ENCODE measurements around the gene GPR139.

The GPR139 gene

GRCh38 chr16:20040011-20040410 is 33.7 kb downstream of the GPR139 start:
- no peaks in the 10 kb centered on the region for H3K9me3 ChIP-seq (ENCODE audit: control insufficient read depth, low read length)
- no peak overlapping the region for H3K9ac ChIP-seq
- H3K79me2 ChIP-seq: no peaks in the 10 kb centered on the region
- H3K27ac ChIP-seq: no peak overlapping the region
- no peaks in the 10 kb centered on the region for H3K4me1 ChIP-seq
- no peak overlapping the region for H3K4me3 ChIP-seq (ENCODE audit: low read depth, low read length)
- H3K36me3 ChIP-seq (ENCODE audit: control insufficient read depth, insufficient read depth, low read length): no peaks in the 10 kb centered on the region
- no peak overlapping the region for H3K4me2 ChIP-seq (ENCODE audit: low read length)
- no peak for TF ChIP-seq CTCF (IDR thresholded peaks at IDR 0.05)
- no peaks in the 10 kb centered on the region for H3K27me3 ChIP-seq (ENCODE audit: control insufficient read depth, insufficient read depth, low read length)
- no peak overlapping the region for H2AFZ ChIP-seq

- Histone ChIP-seq H3K27ac (no peak overlapping the region), H3K36me3 (ENCODE audit: control insufficient read depth, insufficient read depth, low read length) (no peaks in the 10 kb centered on the region), H3K9me3 (ENCODE audit: control insufficient read depth, low read length) (no peaks in the 10 kb centered on the region), H3K4me1 (no peaks in the 10 kb centered on the region), H3K4me3 (ENCODE audit: low read depth, low read length) (no peak overlapping the region), H2AFZ (no peak overlapping the region), H3K79me2 (no peaks in the 10 kb centered on the region), H3K4me2 (ENCODE audit: low read length) (no peak overlapping the region), H3K9ac (no peak overlapping the region), H3K27me3 (ENCODE audit: control insufficient read depth, insufficient read depth, low read length) (no peaks in the 10 kb centered on the region)
- no peak for TF ChIP-seq CTCF (IDR thresholded peaks at IDR 0.05)
These were observed 44.1 kb downstream of the GPR139 start for GRCh38 chr16:20029611-20030010.

GRCh38 chr16:20026361-20027072 is 47.2 kb downstream of the GPR139 start:
- no peak overlapping the region for H3K27ac ChIP-seq
- H3K36me3 ChIP-seq (ENCODE audit: control insufficient read depth, insufficient read depth, low read length): no peaks in the 10 kb centered on the region
- H3K4me1 ChIP-seq: no peaks in the 10 kb centered on the region
- H3K79me2 ChIP-seq: no peaks in the 10 kb centered on the region
- H3K9me3 ChIP-seq (ENCODE audit: control insufficient read depth, low read length): no peaks in the 10 kb centered on the region
- no peaks in the 10 kb centered on the region for H3K27me3 ChIP-seq (ENCODE audit: control insufficient read depth, insufficient read depth, low read length)
- no peak overlapping the region for H3K4me3 ChIP-seq (ENCODE audit: low read depth, low read length)
- no peak overlapping the region for H3K4me2 ChIP-seq (ENCODE audit: low read length)
- H2AFZ ChIP-seq: no peak overlapping the region
- no peak overlapping the region for H3K9ac ChIP-seq
- no peak for TF ChIP-seq CTCF (IDR thresholded peaks at IDR 0.05)

GRCh38 chr16:20023190-20023589 is 50.5 kb downstream of the GPR139 start:
- no peak overlapping the region for H3K27ac ChIP-seq
- H3K27me3 ChIP-seq (ENCODE audit: control insufficient read depth, insufficient read depth, low read length): no peaks in the 10 kb centered on the region
- H3K79me2 ChIP-seq: no peaks in the 10 kb centered on the region
- H3K9me3 ChIP-seq (ENCODE audit: control insufficient read depth, low read length): no peaks in the 10 kb centered on the region
- no peak for TF ChIP-seq CTCF (IDR thresholded peaks at IDR 0.05)
- H2AFZ ChIP-seq: no peak overlapping the region
- no peak overlapping the region for H3K4me3 ChIP-seq (ENCODE audit: low read depth, low read length)
- no peaks in the 10 kb centered on the region for H3K36me3 ChIP-seq (ENCODE audit: control insufficient read depth, insufficient read depth, low read length)
- H3K9ac ChIP-seq: no peak overlapping the region
- no peaks in the 10 kb centered on the region for H3K4me1 ChIP-seq
- no peak overlapping the region for H3K4me2 ChIP-seq (ENCODE audit: low read length)

GRCh38 chr16:20020976-20021375 is 52.7 kb downstream of the GPR139 start:
- Histone ChIP-seq H3K9me3 (ENCODE audit: control insufficient read depth, low read length) (no peaks in the 10 kb centered on the region), H3K4me3 (ENCODE audit: low read depth, low read length) (no peak overlapping the region), H3K4me1 (no peaks in the 10 kb centered on the region), H3K9ac (no peak overlapping the region), H3K79me2 (no peaks in the 10 kb centered on the region), H3K36me3 (ENCODE audit: control insufficient read depth, insufficient read depth, low read length) (no peaks in the 10 kb centered on the region), H3K4me2 (ENCODE audit: low read length) (no peak overlapping the region), H3K27me3 (ENCODE audit: control insufficient read depth, insufficient read depth, low read length) (no peaks in the 10 kb centered on the region), H3K27ac (no peak overlapping the region), H2AFZ (no peak overlapping the region)
- TF ChIP-seq CTCF (IDR thresholded peaks at IDR 0.05): no peak
